Measurements from ENCODE around the gene PLAGL1. TPM values are rescaled to one million over a fixed set of nuclear protein-coding genes. Genes with fewer than 3 reads are reported as not detected.

PLAGL1 gene
- total RNA-seq, 4 donors from 2014 or later: 11.8 to 17.9 (median 16.0) TPM

DNA sequence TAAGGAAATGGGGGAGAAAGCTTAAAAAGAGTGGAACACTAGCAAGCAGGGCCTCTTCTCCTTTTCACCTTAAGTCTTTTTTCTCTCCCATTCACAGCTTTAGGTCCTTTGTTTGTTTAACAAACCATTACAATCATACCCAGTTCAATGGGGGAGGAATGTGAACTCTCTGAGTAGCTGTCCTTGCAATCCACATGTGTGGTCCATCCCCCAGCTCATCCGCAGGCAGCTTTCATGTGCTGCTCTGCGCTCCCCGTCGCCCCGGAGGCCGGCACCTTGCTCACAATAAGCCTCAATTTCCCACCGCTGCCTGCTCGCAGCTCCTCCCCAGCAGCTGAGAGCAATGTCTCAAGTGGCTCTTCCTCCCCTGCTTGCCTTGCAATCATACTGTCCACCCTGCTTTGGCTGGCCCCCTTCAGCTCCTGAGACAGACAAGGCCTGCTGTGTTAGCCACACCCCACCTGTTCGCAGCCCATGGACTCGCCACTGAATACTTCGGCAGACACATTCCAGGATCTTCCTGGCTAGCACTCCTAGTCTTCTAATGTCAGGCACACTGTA, 49.1 kb downstream of the PLAGL1 start:
- TF ChIP-seq, protein P1, sequence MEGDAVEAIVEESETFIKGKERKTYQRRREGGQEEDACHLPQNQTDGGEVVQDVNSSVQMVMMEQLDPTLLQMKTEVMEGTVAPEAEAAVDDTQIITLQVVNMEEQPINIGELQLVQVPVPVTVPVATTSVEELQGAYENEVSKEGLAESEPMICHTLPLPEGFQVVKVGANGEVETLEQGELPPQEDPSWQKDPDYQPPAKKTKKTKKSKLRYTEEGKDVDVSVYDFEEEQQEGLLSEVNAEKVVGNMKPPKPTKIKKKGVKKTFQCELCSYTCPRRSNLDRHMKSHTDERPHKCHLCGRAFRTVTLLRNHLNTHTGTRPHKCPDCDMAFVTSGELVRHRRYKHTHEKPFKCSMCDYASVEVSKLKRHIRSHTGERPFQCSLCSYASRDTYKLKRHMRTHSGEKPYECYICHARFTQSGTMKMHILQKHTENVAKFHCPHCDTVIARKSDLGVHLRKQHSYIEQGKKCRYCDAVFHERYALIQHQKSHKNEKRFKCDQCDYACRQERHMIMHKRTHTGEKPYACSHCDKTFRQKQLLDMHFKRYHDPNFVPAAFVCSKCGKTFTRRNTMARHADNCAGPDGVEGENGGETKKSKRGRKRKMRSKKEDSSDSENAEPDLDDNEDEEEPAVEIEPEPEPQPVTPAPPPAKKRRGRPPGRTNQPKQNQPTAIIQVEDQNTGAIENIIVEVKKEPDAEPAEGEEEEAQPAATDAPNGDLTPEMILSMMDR (IDR thresholded peaks at IDR 0.05): no peak
- H3K27me3 ChIP-seq: no peaks in the 10 kb centered on the region
- H3K27ac ChIP-seq (replicated peaks in 1 of 4): no peak overlapping the region
- H3K9me3 ChIP-seq: no peaks in the 10 kb centered on the region
- no peaks in the 10 kb centered on the region for H3K36me3 ChIP-seq
- 71% methylated on average over 11 of the region's 11 CpGs for WGBS
- peaks cover 3 to 13% (median 9%) of the 10 kb centered on the region in 4 donors for H3K4me1 ChIP-seq
- no peak overlapping the region for H3K4me3 ChIP-seq
- intact Hi-C loops (cut with DNase I): no loop called here
- no peak for DNase-seq (ENCODE audit: extremely low spot score)

DNA sequence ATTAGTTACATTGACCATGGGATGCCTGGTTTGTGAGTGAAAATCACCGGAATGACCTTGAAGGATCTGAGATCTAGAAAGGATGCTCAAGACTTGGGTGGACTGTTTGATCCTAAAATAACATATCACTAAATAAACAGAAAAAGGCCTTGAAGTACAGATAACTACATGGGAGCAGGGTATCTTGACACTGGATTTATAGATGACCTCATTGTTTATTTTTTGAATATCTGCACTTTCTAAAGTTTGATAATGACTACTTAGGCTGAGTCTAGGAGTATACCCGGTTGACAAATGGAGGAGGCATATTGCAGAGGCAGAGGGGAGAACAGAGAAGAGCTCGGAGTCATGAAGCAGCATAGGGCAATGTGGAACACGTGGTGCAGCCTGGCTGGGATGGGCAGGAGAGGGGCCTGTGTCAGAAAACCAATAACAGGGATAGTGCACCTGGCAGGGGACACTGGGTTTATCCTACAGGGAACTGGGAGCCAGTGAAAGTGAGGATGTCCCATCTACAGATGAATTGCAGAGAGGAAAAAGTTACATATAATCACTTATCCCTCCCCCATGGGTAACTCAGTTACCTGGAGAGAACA, 50.3 kb downstream of the PLAGL1 start:
- Histone ChIP-seq H3K9me3 (no peaks in the 10 kb centered on the region), H3K27me3 (no peaks in the 10 kb centered on the region), H3K36me3 (no peaks in the 10 kb centered on the region), H3K27ac (replicated peaks in 1 of 4) (no peak overlapping the region), H3K4me3 (no peak overlapping the region), H3K4me1 (peaks cover 2 to 12% (median 7%) of the 10 kb centered on the region in 4 donors)
- intact Hi-C loops (cut with DNase I): no loop called here
- TF ChIP-seq POLR2AphosphoS5 (IDR thresholded peaks at IDR 0.05): no peak
- TF ChIP-seq, protein P1 (IDR thresholded peaks at IDR 0.05): no peak
- TF ChIP-seq POLR2A (IDR thresholded peaks at IDR 0.05; ENCODE audit: low read depth): no peak
- TF ChIP-seq EP300 (IDR thresholded peaks at IDR 0.05): no peak
- 74% methylated on average over 4 of the region's 4 CpGs for WGBS
- no peak for DNase-seq (ENCODE audit: extremely low spot score)

DNA sequence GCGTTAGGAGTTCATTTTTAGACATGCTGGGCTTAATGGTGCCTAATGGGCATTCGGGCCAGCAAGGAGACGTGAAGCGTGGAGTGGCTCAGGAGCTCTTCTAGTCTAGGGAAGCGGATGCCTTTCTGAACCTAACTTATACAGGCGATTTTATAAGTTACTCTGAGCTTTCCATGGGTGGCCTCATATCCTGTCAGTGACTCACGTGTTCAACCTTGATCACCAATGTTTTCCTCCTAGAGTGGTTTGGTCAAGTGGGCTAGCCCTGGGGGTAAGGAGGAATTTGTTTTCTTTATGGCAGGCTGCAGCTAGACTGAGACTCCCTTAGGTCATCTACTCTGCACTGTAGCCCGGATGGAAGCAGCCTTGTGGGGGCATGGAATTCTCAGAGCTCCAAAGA, 52.1 kb downstream of the PLAGL1 start:
- H3K4me3 ChIP-seq: no peak overlapping the region
- no peaks in the 10 kb centered on the region for H3K9me3 ChIP-seq
- intact Hi-C loops (cut with DNase I): no loop called here
- no peak for DNase-seq (ENCODE audit: extremely low spot score)
- no peak overlapping the region for H3K27ac ChIP-seq (replicated peaks in 1 of 4)
- peaks cover 0 to 4% (median 0%) of the 10 kb centered on the region in 4 donors for H3K4me1 ChIP-seq
- no peak for TF ChIP-seq EP300 (IDR thresholded peaks at IDR 0.05)
- no peak for TF ChIP-seq POLR2A (IDR thresholded peaks at IDR 0.05; ENCODE audit: low read depth)
- TF ChIP-seq, protein P1 (IDR thresholded peaks at IDR 0.05): no peak
- TF ChIP-seq POLR2AphosphoS5 (IDR thresholded peaks at IDR 0.05): no peak
- no peaks in the 10 kb centered on the region for H3K27me3 ChIP-seq
- WGBS: 92% methylated on average over 8 of the region's 8 CpGs
- H3K36me3 ChIP-seq: no peaks in the 10 kb centered on the region

DNA sequence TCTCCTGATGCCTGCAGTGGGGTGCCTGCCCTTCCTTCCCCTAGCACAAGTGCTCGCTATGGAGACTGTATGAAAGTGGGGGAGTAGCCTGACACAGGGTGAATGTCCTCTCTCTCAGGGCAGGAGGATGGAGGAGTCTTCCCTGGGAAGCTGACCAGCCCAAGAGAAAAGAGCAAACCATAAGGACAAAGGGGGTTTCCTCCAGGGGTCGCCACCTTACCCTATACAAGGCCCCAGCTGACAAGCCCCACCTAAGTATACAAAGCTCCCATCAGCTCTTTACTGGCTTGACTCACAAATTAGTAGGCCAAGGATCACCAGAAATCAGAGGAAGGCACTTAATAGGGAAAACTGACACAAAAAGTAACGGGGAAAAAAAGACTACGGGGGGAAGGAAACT, 54.1 kb downstream of the PLAGL1 start:
- no peaks in the 10 kb centered on the region for H3K27me3 ChIP-seq
- WGBS: 88% methylated on average over 4 of the region's 4 CpGs
- H3K4me3 ChIP-seq: no peak overlapping the region
- no peaks in the 10 kb centered on the region for H3K9me3 ChIP-seq
- no peak overlapping the region for H3K27ac ChIP-seq (replicated peaks in 1 of 4)
- no peak for DNase-seq (ENCODE audit: extremely low spot score)
- TF ChIP-seq POLR2A (IDR thresholded peaks at IDR 0.05; ENCODE audit: low read depth) (no peak), EP300 (IDR thresholded peaks at IDR 0.05) (no peak), POLR2AphosphoS5 (IDR thresholded peaks at IDR 0.05) (no peak)
- TF ChIP-seq, protein P1 (IDR thresholded peaks at IDR 0.05): no peak
- H3K36me3 ChIP-seq: no peaks in the 10 kb centered on the region
- peaks cover 0 to 4% (median 0%) of the 10 kb centered on the region in 4 donors for H3K4me1 ChIP-seq
- intact Hi-C loops (cut with DNase I): no loop called here

All from esophagus muscularis mucosa (tissue), 4 donors.